Measurements from ENCODE around the gene SETD2. TPM values are rescaled to one million over a fixed set of nuclear protein-coding genes. Genes with fewer than 3 reads are reported as not detected.

The SETD2 gene
- total RNA-seq, 1 donor from 2014 or later: 78.8 TPM

DNA sequence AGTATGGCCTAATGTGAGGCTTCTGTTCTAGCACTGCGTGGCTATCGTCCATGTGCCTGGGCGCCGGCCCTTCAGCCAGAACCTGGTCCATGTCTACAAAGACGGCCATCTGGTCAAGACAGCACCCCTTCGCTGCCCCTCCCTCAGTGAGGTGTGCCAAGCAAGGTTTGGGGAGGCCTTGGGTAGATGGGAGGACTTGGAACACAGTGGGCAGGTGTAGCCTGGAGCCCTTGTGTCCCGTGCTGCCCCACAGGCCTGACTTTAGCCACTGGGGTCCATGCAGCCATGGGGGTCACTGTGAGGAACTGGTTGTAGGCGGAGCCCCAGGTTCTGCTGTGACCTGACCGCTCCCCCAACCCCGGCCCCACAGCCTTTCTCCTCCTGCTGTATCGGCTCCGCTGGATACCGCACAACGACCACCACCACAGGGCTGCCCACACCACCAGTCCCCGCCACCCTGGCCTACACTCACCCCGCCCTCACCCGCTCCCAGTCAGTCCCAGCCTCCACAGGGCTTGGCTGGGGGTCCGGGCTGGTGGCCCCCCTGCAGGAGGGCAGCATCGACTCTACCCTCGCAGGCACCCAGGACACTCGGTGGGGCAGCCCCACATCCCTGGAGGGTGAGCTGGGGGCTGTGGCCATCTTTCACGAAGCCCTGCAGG, 167.9 kb downstream of the SETD2 start:
- DNase-seq: no peak

DNA sequence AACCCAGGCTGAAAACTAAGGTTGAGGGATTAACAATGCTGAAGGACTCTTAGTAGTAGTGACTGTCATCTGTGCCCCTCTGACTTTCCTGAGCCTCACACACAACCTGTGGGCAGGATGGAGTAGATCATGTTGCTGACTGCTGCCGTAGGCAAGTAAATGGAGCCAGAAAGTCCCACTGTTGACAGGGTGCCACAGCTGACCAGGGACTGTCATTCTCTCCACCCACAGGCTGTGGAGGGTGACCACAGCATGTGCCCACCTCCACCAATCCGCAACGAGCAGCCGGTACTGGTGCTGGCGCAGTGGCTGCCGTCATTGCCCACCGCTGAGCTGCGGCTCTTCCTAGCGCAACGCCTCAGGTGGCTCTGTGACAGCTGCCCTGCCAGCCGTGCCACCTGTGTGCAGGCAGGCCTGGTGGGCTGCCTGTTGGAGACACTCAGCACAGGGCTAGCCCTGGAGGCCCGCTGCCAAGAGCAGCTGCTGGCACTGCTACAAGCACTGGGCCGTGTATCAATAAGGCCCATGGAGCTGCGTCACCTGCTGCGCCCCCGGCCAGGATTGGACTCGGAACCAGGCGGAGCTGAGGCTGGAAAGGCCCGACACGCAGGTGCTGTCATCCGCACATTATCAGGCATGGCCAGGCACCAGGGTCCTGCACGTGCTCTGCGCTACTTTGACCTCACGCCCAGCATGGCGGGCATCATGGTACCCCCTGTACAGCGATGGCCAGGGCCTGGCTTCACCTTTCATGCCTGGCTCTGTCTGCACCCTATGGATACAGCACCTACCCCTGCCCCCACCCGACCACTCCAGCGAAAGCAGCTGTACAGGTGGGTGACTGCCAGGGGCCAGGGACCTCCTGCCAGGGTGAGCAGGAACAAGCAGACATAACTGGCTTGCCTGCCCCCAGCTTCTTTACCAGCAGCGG, 168.8 kb downstream of the SETD2 start:
- no peak for DNase-seq

DNA sequence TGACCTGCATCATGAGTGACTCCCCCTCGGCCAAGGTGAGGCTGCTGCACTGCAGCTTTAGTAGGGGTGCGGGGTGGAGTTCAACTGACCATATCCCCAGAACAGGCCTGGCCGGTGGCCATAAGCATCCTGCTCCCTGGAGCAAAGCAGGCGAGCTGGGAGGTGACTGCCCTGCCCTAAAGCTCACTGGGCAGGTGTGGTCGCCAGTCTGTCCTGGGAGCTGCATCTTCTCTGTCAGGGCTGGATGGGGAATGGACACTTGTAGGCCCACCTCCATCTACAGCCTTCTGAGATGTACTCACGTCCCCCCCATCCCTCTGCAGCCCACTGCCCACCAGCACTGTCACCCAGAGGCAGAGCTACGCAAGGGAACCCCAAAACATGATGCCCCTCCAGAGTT, 169.9 kb downstream of the SETD2 start:
- no peak for DNase-seq

DNA sequence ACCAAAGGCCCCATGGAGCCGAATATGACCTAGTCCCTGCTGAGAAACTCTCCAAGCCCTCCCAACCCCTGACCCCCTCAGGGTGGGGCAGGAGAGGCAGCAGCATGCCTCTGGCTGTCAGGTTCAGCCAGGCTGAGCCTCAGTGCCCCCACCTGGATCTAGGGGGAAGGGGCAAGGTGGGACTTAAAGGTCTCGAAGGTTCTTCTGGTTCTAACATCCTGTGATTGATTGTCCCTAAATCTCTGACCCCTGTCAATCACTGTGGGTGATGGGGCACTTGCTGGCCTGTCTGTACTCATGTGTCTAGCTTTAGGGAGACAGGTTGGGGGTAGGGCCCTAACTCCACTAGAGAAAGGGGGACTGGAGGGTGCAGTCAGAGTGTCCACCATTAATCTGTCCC, 170.6 kb downstream of the SETD2 start:
- no peak for DNase-seq

DNA sequence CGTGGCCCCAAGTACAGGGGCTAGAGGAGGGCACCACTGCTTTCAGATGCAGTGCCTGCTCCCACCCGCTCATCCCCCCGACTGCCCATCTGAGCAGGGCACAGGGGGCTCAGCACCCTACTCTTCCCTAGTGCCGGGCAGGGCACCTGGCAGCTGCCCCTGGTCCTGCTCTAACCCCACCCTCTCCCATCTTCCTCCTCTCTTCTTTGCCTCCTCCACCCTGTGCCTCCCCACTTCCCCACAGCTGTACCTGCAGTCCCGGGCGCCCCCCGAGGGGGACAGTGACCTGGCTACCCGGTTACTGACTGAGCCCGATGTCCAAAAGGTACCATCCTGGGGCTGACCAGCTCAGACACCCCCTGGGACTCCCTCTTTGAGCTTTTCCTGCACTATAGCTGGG, 171.7 kb downstream of the SETD2 start:
- DNase-seq: no peak

DNA sequence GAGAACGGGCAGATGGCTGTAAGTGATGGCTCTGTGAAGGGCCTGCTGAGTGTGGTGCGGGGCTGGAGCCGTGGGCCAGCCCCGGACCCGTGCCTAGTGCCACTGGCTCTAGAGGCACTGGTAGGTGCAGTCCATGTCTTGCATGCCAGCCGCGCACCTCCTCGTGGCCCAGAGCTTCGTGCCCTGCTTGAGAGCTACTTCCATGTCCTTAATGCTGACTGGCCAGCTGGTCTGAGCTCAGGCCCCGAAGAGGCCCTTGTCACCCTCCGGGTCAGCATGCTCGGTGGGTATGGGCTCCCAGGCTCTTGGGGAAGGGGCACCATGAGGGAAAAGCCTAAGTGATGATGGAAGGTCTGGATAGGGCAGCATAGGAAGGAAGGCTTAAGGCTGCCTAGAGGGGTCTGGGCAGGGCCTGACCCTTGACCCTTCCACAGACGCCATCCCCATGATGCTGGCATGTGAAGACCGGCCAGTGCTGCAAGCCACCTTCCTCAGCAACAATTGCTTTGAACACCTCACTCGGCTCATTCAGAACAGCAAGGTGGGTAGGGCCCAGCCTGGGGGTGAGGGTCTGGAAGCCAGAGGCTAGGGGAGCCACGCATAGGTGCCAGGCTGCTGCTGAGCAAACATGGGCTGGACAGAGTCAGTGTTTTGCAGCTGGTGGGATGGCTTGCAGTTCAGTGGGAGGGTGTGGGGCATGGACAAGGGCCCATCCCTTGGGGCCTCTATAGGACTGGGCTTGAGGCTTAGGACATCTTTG, 172.3 kb downstream of the SETD2 start:
- DNase-seq: no peak

DNA sequence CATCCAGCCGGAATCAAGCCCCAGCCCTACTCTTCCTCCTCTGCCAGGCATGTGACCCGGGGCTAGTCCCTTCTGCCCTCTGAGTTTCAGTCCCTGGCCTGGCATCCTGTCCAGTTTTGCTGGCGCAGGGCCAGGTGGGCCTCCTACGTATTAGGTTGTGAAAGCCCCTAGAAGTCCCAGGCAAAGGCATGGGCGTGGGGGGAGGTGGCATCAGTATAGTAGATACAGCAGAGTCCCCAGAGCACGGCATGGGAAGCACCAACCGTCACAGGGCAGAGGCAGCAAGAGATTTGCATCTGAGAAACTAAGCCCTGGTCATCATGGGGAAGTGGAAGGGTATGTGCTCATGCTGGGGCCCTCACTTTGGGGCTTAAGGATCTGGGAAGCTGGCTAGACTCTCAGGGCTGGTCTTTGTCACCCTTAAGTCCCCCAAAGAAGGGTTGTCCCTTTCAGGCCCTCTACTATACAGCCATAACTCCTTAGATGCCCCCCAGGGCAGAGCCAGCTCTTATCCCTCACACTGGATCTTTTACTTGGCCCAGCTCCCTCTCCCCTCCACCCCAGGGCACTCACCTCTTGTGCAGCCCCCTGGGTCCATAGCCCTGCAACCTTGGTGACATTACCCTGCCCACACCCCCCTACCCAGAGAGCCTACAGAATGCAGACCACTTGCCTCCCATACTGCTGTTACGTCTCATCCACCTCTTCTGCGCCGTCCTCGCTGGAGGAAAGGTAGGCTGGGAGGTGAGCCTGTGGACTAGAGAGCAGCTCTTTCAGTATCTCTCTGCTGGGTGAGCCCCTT, 173.1 kb downstream of the SETD2 start:
- no peak for DNase-seq

DNA sequence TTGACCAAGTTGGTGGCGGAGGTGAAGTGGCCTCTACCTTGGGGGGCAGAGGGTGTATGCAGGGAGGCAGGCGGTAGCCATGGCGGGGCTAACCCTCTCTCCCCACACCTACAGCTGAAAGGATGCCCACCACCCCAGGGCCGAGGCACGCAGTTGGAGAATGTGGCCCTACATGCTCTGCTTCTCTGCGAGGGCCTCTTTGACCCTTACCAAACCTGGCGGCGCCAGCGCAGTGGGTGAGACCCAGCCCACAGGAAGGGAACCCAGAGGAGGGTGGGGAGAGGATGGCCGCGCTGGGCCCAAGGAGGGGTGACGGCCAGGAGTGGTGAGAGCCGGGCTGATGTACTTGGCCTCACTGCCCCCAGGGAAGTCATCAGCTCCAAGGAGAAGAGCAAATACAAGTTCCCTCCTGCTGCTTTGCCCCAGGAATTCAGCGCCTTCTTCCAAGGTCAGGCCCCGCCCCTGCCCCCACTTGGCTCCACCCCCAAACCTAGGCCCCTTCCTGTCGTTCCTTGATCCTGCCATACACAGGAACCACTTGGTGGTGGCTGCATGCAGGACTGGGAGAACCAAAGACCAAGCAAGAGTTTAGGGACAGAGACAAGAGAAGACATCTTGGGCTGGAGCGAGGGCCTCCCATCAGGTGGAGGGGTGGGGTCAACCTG, 174.6 kb downstream of the SETD2 start:
- DNase-seq: no peak

DNA sequence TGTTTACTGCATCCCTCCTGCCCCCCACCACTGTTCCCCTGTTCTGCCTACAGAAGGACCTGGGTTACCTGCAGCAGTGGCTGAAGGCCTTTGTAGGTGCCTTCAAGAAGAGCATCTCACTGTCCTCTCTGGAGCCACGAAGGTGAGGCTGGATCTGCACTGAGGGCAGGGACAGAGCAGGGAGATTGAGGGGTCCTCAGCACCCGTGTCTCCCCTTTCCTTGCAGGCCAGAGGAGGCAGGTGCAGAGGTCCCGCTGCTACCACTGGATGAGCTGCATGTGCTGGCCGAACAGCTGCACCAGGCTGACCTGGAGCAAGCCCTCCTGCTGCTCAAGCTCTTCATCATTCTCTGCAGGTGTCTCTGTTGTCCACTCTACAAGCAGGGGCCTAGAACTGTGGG, 175.3 kb downstream of the SETD2 start:
- no peak for DNase-seq

DNA sequence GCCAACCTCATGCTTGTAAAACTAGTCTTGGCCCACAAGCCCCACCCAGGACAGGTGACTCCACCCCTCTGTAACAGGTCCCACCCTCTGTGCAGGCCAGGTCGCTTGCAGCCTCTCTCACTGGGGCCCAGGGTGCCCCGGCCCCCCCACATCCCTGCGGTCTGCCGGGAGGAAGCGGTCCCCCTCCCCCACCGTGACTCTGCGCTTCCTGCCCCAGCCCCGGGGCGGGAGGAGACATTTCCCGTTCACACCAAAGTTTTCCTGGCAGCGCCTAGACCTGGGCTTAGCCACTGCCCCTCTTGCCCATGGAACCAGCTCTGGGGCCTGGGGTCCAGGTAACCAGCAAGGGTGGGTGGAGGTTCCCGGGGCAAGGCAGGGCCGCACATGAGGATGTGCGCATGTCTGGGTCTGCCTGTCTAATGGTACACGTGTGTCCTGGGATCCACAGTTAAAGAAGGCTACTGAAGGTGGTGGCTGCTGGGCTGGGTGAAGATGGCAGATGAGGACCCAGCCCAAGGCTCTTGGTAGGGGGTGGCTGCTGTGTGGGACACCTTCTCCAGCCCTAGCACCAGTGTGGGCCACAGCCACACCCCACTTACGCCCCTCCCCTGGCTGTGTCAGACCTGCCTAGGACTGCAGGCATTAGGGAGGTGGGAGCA, 176.0 kb downstream of the SETD2 start:
- DNase-seq: no peak

DNA sequence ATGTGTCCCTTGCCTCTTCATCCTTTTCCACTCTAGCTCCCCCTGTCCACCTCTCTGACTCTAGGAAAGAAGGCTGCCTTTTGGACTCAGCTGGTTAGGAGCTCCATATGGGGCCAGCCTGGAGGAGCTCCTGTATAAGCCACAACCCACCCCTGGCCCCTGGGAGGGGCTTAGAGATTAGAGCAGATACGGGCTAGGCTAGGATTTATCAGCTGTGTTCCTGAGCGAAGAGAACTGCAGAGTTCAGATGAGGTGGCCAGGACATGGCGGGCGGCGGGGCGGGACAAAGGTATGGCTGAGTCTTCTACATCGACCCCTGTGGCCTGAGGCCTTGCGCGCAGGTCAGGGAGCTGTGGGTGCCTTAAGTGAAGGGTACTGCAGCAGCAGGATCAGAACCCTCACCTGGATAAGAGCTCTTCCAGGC, 176.6 kb downstream of the SETD2 start:
- DNase-seq: no peak

DNA sequence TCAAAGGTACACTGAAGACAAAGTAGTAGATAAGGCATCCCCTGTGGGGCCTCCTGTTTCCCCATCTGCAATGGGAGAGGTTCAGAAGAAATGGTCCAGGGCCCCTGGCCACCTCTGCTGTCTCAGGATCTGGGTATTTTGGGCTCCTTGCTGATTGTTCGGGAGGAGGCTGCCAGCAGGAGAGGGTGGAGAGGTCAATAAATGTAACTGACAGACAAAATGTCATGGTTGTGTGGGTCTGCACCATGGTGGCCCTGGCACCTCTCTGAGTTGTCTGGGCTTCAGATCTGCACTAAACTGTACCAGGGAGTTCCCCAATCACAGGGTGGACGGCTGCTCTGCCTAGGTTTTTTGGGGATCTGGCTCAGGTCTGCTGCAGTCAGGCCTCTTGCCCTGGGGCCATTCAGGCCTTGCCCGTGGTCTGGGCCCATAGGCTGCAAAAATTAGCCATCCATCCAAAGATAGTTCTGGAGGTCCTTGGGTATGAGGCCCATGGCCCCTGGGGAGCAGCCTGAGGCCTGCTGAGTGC, 177.1 kb downstream of the SETD2 start:
- no peak for DNase-seq

DNA sequence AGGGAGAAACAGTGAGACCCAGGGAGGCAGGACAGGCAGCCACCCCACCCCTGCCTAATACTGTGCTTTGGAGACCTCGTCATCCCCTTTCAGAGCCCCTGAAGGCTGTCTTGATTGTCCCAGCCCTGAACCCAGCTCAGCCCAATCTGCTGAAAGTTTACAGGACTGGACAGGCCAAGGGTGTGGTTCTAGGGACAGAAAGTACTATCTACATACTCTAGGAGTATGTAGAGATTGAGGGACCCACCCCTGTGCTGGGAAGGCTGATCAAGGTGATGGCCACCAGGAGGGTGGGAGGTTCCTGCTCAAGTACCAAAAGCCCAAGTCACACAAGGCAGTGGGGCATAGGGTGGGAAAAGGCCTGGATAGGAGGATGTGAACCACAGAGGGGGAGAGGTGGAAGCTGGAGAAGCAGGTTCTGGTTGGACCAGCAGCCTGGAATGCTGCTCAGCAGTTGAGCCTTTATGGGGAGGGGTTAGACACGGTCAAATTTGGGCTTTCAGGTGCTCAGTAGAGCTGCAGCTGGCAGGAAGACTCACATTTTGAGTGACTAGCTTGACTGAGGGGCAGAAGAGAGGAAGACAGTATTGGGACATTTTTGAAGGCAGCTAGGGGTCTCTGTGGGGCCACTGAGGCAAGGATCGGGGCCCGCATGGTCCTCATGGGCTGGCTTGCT, 177.7 kb downstream of the SETD2 start:
- DNase-seq: no peak

DNA sequence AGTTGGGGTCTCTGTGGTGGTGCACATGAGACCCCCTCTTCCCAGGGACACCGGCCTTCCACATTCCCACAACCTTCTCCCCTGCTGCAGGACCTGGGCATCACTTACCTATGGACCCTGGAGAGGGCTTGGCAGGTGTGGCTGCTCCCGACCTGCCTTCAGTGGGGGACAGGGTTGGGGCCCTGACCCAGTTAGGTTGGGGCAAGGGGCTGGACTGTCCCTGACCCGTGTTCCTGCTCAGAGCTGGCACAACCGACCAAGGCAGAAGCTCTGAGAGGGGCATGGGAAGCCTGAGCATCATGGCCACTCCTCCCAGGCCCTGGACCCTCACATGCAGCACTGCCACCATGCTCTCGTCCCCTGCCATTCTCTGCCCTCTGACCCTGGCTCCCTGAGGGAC, 178.3 kb downstream of the SETD2 start:
- DNase-seq: no peak

DNA sequence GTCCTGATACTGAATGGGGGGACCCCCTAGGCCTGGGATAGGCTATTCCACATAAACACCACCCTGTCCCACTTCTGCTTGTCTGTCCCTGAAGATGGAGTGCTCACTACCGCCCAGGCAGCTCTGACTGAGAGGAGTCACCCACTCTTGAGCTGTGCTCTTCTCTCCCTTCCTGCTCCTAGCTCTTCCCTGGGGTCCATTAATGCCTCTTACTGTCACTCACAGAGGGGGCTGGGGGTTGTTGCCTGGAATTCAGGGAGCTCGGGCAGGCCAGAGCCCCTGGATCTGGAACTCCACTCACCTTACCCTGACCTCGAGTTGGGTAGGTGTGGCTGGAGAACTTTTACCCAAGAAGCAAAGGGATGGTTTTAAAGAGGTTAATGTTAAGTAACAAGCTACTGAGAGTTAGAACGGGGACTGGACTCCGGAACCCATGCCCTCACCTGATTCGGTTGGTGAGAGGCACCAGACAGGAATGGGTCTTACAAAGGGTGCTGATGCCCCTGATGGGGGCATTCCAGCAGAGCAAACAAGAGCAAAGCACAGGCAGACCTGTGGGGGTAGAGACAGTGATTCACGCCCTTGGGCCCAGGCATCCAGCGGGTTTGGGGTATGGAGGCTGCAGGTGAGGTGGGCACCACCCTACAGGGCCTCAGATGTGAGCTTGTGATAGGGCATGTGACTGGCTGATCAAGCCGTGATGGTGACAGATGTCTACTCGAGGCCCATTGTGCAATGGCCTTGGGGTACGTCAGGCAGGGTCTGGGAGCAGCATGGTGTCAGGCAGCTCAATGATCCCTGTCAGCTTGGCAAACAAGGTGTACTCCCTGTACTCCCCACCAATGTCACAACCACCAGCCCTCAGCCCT, 179.1 kb downstream of the SETD2 start:
- no peak for DNase-seq

DNA sequence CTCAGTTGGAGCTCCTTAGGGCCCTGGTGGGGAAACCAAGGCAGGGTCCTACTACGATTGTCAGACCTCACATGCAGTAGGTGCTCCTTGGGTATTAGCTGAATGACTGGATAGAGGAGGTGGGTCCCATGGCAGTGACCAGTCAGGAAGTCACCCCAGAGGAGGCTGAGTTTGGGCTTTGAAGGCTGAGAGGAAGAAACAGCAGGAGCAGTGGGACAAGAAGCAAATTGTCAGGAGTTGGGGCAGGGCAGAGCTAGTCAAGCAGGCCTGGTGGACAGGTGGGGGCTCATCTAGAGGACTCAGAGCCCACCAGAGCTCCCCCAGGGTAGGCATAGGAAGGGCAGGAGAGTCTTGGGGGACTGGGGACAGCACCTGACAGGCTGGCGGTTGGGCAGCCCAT, 181.4 kb downstream of the SETD2 start:
- DNase-seq: no peak

DNA sequence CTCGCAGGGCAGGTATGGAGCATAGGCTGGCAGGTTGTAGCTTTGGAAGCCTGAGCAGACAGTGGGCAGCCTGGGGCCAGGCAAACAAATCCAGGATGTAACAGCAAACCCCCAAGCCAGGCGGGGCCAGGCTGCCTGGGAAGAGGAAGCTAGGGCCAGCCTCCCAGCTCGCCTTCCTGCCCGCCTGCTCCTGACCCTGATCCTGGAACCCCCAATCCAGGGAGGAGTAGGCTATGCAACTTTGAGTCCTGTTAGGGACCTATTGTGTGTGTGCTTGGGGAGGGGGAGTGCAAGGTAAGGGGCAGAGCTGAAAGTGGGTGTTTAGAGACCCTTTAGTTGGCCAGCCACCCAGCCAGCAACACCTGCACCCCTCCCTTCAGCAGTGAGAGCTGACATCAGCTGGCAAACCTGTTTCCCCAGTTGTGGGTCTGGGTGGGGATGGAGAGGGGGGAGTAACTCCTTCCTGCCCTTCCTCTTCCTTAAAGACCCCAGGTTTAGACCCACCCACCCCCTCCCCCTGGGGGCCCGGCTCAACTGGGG, 181.9 kb downstream of the SETD2 start:
- no peak for DNase-seq

DNA sequence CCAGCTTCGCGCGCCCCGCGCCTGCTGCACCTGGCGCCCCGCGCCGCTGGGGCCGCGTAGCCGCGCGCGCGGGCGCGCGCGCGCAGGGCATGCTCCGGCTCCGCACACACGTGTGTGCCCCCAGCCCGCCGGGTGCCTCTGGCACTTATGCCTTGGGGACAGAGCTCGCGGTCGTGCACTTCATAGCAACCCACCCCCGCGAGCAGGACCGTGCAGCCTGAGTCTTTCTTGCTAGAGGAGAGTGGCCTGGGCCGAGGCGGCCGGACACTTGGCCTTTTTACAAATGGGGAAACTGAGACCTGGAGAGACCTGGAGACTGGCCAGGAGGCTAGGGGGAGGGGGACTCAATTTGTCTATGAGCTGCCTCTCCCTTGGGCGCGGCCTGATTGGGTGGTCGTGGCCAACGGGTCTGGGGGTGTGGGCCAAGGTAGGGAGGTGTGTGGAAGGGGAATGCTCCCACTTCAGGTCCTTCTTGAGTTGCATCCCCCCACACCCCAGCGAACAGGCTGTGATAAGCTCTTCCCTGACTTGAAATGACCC, 183.9 kb downstream of the SETD2 start:
- no peak for DNase-seq

Measured in occipital lobe (tissue), 2 donors.